ENCODE measurements around the gene HLCS.

HLCS gene

GRCh38 chr21:36932161-36932816, 34.2 kb downstream of the HLCS start:
- Histone ChIP-seq H4K20me1 (ENCODE audit: insufficient read depth, low read length) (no peaks in the 10 kb centered on the region), H3K4me2 (ENCODE audit: low read depth, low read length) (no peak overlapping the region), H3K4me3 (ENCODE audit: low read length) (no peak overlapping the region), H3K9me3 (replicated peaks; ENCODE audit: insufficient read depth, low read length) (no peaks in the 10 kb centered on the region), H2AFZ (ENCODE audit: low read length) (no peak overlapping the region), H3K79me2 (ENCODE audit: low read length) (no peaks in the 10 kb centered on the region), H3K27me3 (replicated peaks; ENCODE audit: insufficient read depth, low read length) (no peaks in the 10 kb centered on the region), H3K4me1 (ENCODE audit: low read length) (peaks cover 12% of the 10 kb centered on the region), H3K27ac (ENCODE audit: low read length) (no peak overlapping the region), H3F3A (ENCODE audit: insufficient read depth, low read length) (no peaks in the 10 kb centered on the region), H3K9ac (ENCODE audit: low read length) (no peak overlapping the region), H3K9me2 (replicated peaks; ENCODE audit: insufficient read depth, low read length) (no peaks in the 10 kb centered on the region), H3K36me3 (replicated peaks; ENCODE audit: insufficient read depth, low read length) (no peaks in the 10 kb centered on the region)
- no peak for DNase-seq
- TF ChIP-seq EZH2phosphoT487 (IDR thresholded peaks at IDR 0.05; ENCODE audit: low read length) (no peak), CTCF (IDR thresholded peaks at IDR 0.05; ENCODE audit: low read length) (no peak), EZH2 (optimal IDR thresholded peaks at IDR 0.05; ENCODE audit: low read depth, low read length) (no peak)

GRCh38 chr21:36929622-36930021, 36.8 kb downstream of the HLCS start:
- TF ChIP-seq EZH2 (optimal IDR thresholded peaks at IDR 0.05; ENCODE audit: low read depth, low read length) (no peak), CTCF (IDR thresholded peaks at IDR 0.05; ENCODE audit: low read length) (peak; percentile 32)
- Histone ChIP-seq H3F3A (ENCODE audit: insufficient read depth, low read length) (no peaks in the 10 kb centered on the region), H3K36me3 (replicated peaks; ENCODE audit: insufficient read depth, low read length) (no peaks in the 10 kb centered on the region), H3K4me3 (ENCODE audit: low read length) (no peak overlapping the region), H3K27me3 (replicated peaks; ENCODE audit: insufficient read depth, low read length) (no peaks in the 10 kb centered on the region), H4K20me1 (ENCODE audit: insufficient read depth, low read length) (no peaks in the 10 kb centered on the region), H3K4me1 (ENCODE audit: low read length) (peaks cover 12% of the 10 kb centered on the region), H3K4me2 (ENCODE audit: low read depth, low read length) (peak overlapping the region; percentile 5; the same call in 1 of the 2 replicates), H2AFZ (ENCODE audit: low read length) (no peak overlapping the region), H3K9me2 (replicated peaks; ENCODE audit: insufficient read depth, low read length) (no peaks in the 10 kb centered on the region), H3K9ac (ENCODE audit: low read length) (no peak overlapping the region), H3K27ac (ENCODE audit: low read length) (no peak overlapping the region), H3K9me3 (replicated peaks; ENCODE audit: insufficient read depth, low read length) (no peaks in the 10 kb centered on the region), H3K79me2 (ENCODE audit: low read length) (no peaks in the 10 kb centered on the region)
- peak; percentile 48 for DNase-seq

GRCh38 chr21:36928960-36929359, 37.5 kb downstream of the HLCS start:
- no peaks in the 10 kb centered on the region for H3K36me3 ChIP-seq (replicated peaks; ENCODE audit: insufficient read depth, low read length)
- no peak overlapping the region for H3K4me3 ChIP-seq (ENCODE audit: low read length)
- no peak overlapping the region for H3K27ac ChIP-seq (ENCODE audit: low read length)
- H3K9me2 ChIP-seq (replicated peaks; ENCODE audit: insufficient read depth, low read length), result no peaks in the 10 kb centered on the region
- no peaks in the 10 kb centered on the region for H3K27me3 ChIP-seq (replicated peaks; ENCODE audit: insufficient read depth, low read length)
- peaks cover 12% of the 10 kb centered on the region for H3K4me1 ChIP-seq (ENCODE audit: low read length)
- H2AFZ ChIP-seq (ENCODE audit: low read length), result no peak overlapping the region
- TF ChIP-seq CTCF (IDR thresholded peaks at IDR 0.05; ENCODE audit: low read length) (no peak), EZH2 (optimal IDR thresholded peaks at IDR 0.05; ENCODE audit: low read depth, low read length) (no peak), EZH2phosphoT487 (IDR thresholded peaks at IDR 0.05; ENCODE audit: low read length) (no peak)
- no peaks in the 10 kb centered on the region for H3K79me2 ChIP-seq (ENCODE audit: low read length)
- no peak for DNase-seq
- no peaks in the 10 kb centered on the region for H3K9me3 ChIP-seq (replicated peaks; ENCODE audit: insufficient read depth, low read length)
- no peak overlapping the region for H3K9ac ChIP-seq (ENCODE audit: low read length)
- H3K4me2 ChIP-seq (ENCODE audit: low read depth, low read length), result no peak overlapping the region
- H3F3A ChIP-seq (ENCODE audit: insufficient read depth, low read length), result no peaks in the 10 kb centered on the region
- no peaks in the 10 kb centered on the region for H4K20me1 ChIP-seq (ENCODE audit: insufficient read depth, low read length)
